ENCODE measurements around the gene PRR14L. TPM values are rescaled to one million over a fixed set of nuclear protein-coding genes. Genes with fewer than 3 reads are reported as not detected.

PRR14L gene
- polyA plus RNA-seq, 1 of the 3 experiments (the other 2 are of a cell fraction) = 5.9 TPM

- Histone ChIP-seq H3K4me3 (ENCODE audit: low read depth in 2 of 2, low read length in 1 of 2) (no peak overlapping the region), H3K36me3 (replicated peaks in 1 of 2; ENCODE audit: control insufficient read depth in 1 of 2, insufficient read depth in 2 of 2, low read length in 1 of 2) (peaks cover 0 to 5% of the 10 kb centered on the region in 2 experiments), H3K9ac (no peak overlapping the region), H3F3A (replicated peaks; ENCODE audit: insufficient read depth) (peaks cover 6% of the 10 kb centered on the region), H3K4me1 (ENCODE audit: control insufficient read depth in 1 of 2, insufficient read depth in 2 of 2, low read depth in 1 of 2, low read length in 1 of 2) (peaks cover 12 to 14% of the 10 kb centered on the region in 2 experiments; a peak in 3 of 4 replicates), H3K27me3 (ENCODE audit: insufficient read depth) (no peaks in the 10 kb centered on the region), H2AFZ (ENCODE audit: low read depth) (no peak overlapping the region), H4K20me1 (ENCODE audit: insufficient read depth) (peaks cover 10% of the 10 kb centered on the region; the same call in 1 of the 2 replicates), H3K27ac (ENCODE audit: low read depth in 2 of 2, low read length in 1 of 2) (no peak overlapping the region), H3K79me2 (ENCODE audit: insufficient read depth) (peaks cover 72% of the 10 kb centered on the region), H3K4me2 (peak overlapping the region; percentile 82; the same call in 1 of the 2 replicates), H3K9me2 (no peaks in the 10 kb centered on the region), H3K9me3 (no peaks in the 10 kb centered on the region)
- 96% methylated on average over 4 of the region's 4 CpGs for WGBS (ENCODE audit: low lambda C conversion rate)
- CTCF ChIA-PET = no interaction called here
- TF ChIP-seq CTCF (IDR thresholded peaks at IDR 0.05) (no peak), MAX (IDR thresholded peaks at IDR 0.05; ENCODE audit: low read depth) (no peak), FOXM1 (IDR thresholded peaks at IDR 0.05; ENCODE audit: low read depth) (no peak), ELF1 (IDR thresholded peaks at IDR 0.05) (no peak), RFX5 (IDR thresholded peaks at IDR 0.05; ENCODE audit: low read length) (no peak), USF1 (IDR thresholded peaks at IDR 0.05; ENCODE audit: borderline replicate concordance, low read depth) (no peak), ZBTB33 (IDR thresholded peaks at IDR 0.05; ENCODE audit: borderline replicate concordance, low read depth) (no peak), TAF1 (IDR thresholded peaks at IDR 0.05; ENCODE audit: borderline replicate concordance, low read depth, low read length) (no peak), YY1 (IDR thresholded peaks at IDR 0.05; ENCODE audit: low read depth) (no peak), GATA2 (CRISPR knock-in tag; IDR thresholded peaks at IDR 0.05) (no peak), RCOR1 (IDR thresholded peaks at IDR 0.05; ENCODE audit: low read length) (no peak), MXI1 (IDR thresholded peaks at IDR 0.05; ENCODE audit: low read depth, low read length) (no peak)
- DNase-seq = no peak
- POLR2A ChIA-PET = no interaction called here
These were observed 2.5 kb downstream of the PRR14L start for GRCh38 chr22:31747441-31747840.

GRCh38 chr22:31743871-31744270 lies 6.1 kb downstream of the PRR14L start:
- ChIA-PET POLR2A (interaction anchor here (0.9 kb wide), 1 partner anchor 9 kb away, joined by 3 read pairs; no protein-coding TSS in a partner anchor), CTCF (interaction anchor here (0.8 to 2.2 kb wide), 2 partner anchors 17 to 78 kb away, joined by 3 to 10 read pairs; no protein-coding TSS in a partner anchor)
- no peak overlapping the region for H3K4me3 ChIP-seq (ENCODE audit: low read depth in 2 of 2, low read length in 1 of 2)
- peaks cover 7 to 20% of the 10 kb centered on the region in 2 experiments for H3K36me3 ChIP-seq (replicated peaks in 1 of 2; ENCODE audit: control insufficient read depth in 1 of 2, insufficient read depth in 2 of 2, low read length in 1 of 2)
- 95% methylated on average over 7 of the region's 7 CpGs for WGBS (ENCODE audit: low lambda C conversion rate)
- no peak overlapping the region for H3K9ac ChIP-seq
- no peaks in the 10 kb centered on the region for H3K9me2 ChIP-seq
- peaks cover 17% of the 10 kb centered on the region; the same call in 1 of the 2 replicates for H4K20me1 ChIP-seq (ENCODE audit: insufficient read depth)
- no peak overlapping the region for H3K4me2 ChIP-seq
- H3K9me3 ChIP-seq = no peaks in the 10 kb centered on the region
- TF ChIP-seq TAF1 (IDR thresholded peaks at IDR 0.05; ENCODE audit: borderline replicate concordance, low read depth, low read length) (no peak), POLR2AphosphoS5 (IDR thresholded peaks at IDR 0.05; ENCODE audit: low read depth, low read length) (no peak), MEF2A (IDR thresholded peaks at IDR 0.05; ENCODE audit: borderline replicate concordance, low read depth) (no peak), TEAD4 (IDR thresholded peaks at IDR 0.05; ENCODE audit: borderline replicate concordance, insufficient read depth) (no peak), FOXM1 (IDR thresholded peaks at IDR 0.05; ENCODE audit: low read depth) (no peak), JUND (IDR thresholded peaks at IDR 0.05) (no peak), TCF12 (IDR thresholded peaks at IDR 0.05) (no peak), USF2 (IDR thresholded peaks at IDR 0.05; ENCODE audit: borderline replicate concordance, low read depth, low read length) (no peak), SIN3A (IDR thresholded peaks at IDR 0.05; ENCODE audit: borderline replicate concordance, low read depth, low read length) (no peak)
- no peak overlapping the region for H2AFZ ChIP-seq (ENCODE audit: low read depth)
- H3K27ac ChIP-seq (ENCODE audit: low read depth in 2 of 2, low read length in 1 of 2) = no peak overlapping the region
- H3K79me2 ChIP-seq (ENCODE audit: insufficient read depth) = peaks cover 98% of the 10 kb centered on the region
- DNase-seq = no peak
- H3K4me1 ChIP-seq (ENCODE audit: control insufficient read depth in 1 of 2, insufficient read depth in 2 of 2, low read depth in 1 of 2, low read length in 1 of 2) = peaks cover 7% of the 10 kb centered on the region in 2 experiments; a peak in 3 of 4 replicates
- H3F3A ChIP-seq (replicated peaks; ENCODE audit: insufficient read depth) = peaks cover 3% of the 10 kb centered on the region
- no peaks in the 10 kb centered on the region for H3K27me3 ChIP-seq (ENCODE audit: insufficient read depth)
